Stimulated activated CD4-positive, alpha-beta T cell treated with anti-CD3 and anti-CD28 coated beads, Interleukin-4, amount 100 ng/mL, for 4 hours (primary cell): ENCODE results near the gene CFC1B.
"Not testable (repeated sequence)": the region's sequence is repeated elsewhere in the genome, so short reads cannot be mapped to it uniquely, and the experiment has no call there.

Source experiments
- DNase-seq, 2 experiments: peaks; one replicate each; pipeline ENCODE4 v3.0.0-alpha.2; 2020

The CFC1B gene

DNA sequence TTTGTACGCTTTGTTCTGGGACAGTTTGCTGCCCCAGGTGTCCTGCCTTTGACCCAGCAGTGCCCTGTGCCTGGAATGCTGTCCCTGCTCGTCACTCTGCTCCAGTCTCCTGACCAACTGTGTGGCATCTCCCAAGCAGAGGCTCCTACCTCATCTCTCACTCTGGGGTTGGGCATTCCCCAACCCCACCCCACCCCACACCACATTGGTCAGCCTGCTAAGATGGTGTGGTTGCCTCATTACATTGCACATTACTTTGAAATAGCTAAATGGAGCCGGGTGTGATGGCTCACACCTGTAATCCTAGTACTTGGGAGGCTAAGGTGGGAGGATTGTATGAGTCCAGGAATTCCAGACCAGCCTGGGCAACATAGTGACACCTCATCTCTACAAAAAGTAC is 50.9 kb downstream of the CFC1B start:
- DNase-seq = not testable (repeated sequence)

GRCh38 chr2:130574230-130574629 is 53.2 kb downstream of the CFC1B start:
- DNase-seq = not testable (repeated sequence)

- DNase-seq = not testable (repeated sequence)
Measured at GRCh38 chr2:130576209-130576784, 55.3 kb downstream of the CFC1B start.

DNA sequence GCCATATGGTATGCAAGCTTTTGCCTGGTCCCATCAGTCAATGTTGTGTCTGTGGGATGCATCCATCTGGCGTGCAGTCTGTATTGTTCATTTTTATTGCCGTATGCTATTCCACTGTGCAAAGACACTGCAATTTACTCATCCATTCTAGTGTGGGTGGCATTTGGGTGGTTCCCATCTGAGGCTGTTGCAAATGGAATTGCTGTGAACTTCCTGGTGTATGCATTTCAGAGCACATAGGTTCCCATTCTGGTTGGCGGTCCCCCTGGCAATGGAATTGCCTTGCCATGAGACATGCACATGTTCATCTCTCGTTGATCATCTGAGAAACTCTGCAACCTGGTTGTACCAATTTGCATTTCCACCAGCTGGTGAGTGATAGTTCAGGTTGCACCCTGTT is 56.5 kb downstream of the CFC1B start:
- DNase-seq = not testable (repeated sequence)
